GF-D8 (cell line): Measurements from ENCODE around the gene CENPM.

Experiments used
- DNase-seq: peaks from one replicate; lab custom pipeline; 2025; lab: John Stamatoyannopoulos, UW

The CENPM gene

GRCh38 chr22:41932353-41932752 is 14.6 kb downstream of the CENPM start:
- DNase-seq = no peak

GRCh38 chr22:41931701-41932269 is 15.2 kb downstream of the CENPM start:
- DNase-seq = no peak

GRCh38 chr22:41929418-41929810 is 17.5 kb downstream of the CENPM start:
- DNase-seq = no peak

- no peak for DNase-seq
These were observed 18.1 kb downstream of the CENPM start for GRCh38 chr22:41928593-41929417.

- no peak for DNase-seq
These were observed 19.1 kb downstream of the CENPM start for GRCh38 chr22:41927813-41928212.

GRCh38 chr22:41925783-41926460 is 21.0 kb downstream of the CENPM start:
- no peak for DNase-seq

GRCh38 chr22:41923595-41924276 is 23.2 kb downstream of the CENPM start:
- no peak for DNase-seq

GRCh38 chr22:41922940-41923594 is 23.9 kb downstream of the CENPM start:
- DNase-seq = no peak

- no peak for DNase-seq
These were observed 24.6 kb downstream of the CENPM start for GRCh38 chr22:41922328-41922727.

- DNase-seq = no peak
These were observed 26.5 kb downstream of the CENPM start for GRCh38 chr22:41920271-41920976.

- no peak for DNase-seq
These were observed 27.4 kb downstream of the CENPM start for GRCh38 chr22:41919357-41920224.

GRCh38 chr22:41917903-41918791 is 28.8 kb downstream of the CENPM start:
- DNase-seq = peak; percentile 15

- no peak for DNase-seq
These were observed 29.5 kb downstream of the CENPM start for GRCh38 chr22:41917375-41917902.

GRCh38 chr22:41916745-41917358 is 30.1 kb downstream of the CENPM start:
- DNase-seq = no peak

GRCh38 chr22:41915786-41916493 is 31.0 kb downstream of the CENPM start:
- DNase-seq = no peak

- DNase-seq = no peak
These were observed 31.7 kb downstream of the CENPM start, which contains the start of gene SHISA8 for GRCh38 chr22:41915035-41915785. SHISA8 (minus strand) TSS chr22:41915074; CDS start chr22:41914667, 407 bp downstream.

- DNase-seq = no peak
These were observed 32.3 kb downstream of the CENPM start for GRCh38 chr22:41914611-41915034.
